C4-2B (cell line): ENCODE data around the gene RNF11.

Experiments used
- H3K27ac ChIP-seq: fragments of 450-650 bp; 2 replicates; pipeline ENCODE4 v1.5.1; 2017
- CTCF ChIP-seq: fragments of 450-650 bp; conservative IDR thresholded peaks from 2 replicates; pipeline ENCODE4 v1.5.1; 2017; ENCODE audit warnings: mild to moderate bottlenecking
- ZFX ChIP-seq: fragments of 450-650 bp; IDR thresholded peaks from 2 replicates; pipeline ENCODE4 v1.6.1; 2017

RNF11 gene, protein sequence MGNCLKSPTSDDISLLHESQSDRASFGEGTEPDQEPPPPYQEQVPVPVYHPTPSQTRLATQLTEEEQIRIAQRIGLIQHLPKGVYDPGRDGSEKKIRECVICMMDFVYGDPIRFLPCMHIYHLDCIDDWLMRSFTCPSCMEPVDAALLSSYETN

DNA sequence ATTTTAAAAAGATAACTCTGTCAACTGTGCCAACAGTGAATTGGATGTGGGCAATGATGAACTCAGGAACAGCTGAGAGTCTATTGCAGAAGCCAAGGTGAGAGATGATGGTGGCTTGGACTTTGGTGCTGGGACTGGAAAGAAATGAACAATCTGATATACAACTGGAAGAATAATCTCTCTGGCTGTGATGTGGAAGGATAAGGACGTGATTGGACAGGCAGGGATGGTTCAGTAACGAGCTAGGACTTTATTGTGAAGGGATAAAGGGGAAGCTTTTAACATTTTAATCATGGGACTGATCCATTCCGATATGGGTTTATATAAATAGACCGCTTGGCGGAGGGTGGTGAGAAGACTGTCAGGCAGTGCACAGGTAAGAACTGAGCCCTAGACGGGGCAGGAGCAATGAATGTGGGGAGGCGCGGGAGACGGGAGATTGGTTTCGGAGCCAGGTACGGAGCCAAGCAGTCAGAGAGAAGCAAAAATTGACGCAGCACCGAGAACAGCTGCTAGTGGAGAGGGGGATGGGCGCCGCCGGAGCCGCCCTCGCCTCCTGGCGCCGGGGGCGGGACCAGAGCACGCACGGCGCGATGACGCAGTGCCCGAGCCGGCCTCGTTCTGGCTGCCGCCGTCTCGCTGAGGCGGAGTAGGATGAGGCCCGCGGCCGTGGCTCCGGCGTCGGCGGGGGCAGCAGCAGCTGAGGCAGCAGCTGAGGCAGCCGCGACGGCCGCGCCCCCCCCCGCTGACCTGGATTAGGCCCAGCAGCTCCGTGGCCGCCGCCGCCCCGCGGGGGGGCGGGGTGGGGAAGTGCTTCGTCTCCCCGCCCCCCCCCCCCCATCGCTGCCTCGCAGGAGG lies at the start of gene RNF11:
Gene RNF11 (plus strand): TSS at position 601 of the 858 bp plus-strand sequence. CDS start 484 bp downstream, outside the sequence.
- H3K27ac ChIP-seq = peak within 1 kb of the TSS; percentile 98
- peak; percentile 61; the same call in 1 of the 2 replicates for TF ChIP-seq ZFX
- TF ChIP-seq CTCF = no peak

GRCh38 chr1:51188230-51188629 lies 47.8 kb upstream of the RNF11 start:
- H3K27ac ChIP-seq = no peak overlapping the region
- TF ChIP-seq ZFX (no peak), CTCF (no peak)

DNA sequence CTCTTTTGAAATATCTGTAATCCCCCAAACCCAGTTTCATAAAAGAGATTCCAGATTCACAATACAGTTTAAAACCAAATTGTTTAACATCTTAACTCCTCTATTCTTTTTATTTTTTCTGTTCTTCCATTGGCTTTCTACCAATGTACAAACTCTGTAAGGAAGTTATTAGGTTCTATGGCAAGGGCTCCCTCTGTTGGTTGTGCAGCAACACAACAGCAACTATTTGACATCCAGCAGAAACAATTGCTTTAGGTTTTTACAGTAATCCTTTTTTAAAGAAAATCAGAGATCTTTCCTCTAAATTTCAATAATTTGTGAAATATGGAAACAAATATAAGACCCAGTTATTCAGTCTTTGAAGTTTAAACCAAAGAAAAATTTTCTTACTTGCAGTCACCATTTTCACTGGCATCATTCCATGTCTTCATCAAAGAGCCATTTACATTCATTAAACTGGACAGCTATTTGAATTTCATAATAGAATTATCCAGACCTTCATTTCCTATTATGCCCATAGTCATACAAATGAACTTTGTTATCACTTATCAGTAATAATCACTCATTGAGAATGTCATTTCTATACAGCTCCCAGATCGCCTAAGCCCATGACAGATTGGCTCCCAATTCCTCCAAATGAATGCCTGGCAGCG lies 46.5 kb upstream of the RNF11 start:
- TF ChIP-seq ZFX (no peak), CTCF (peak; percentile 98)
- H3K27ac ChIP-seq = no peak overlapping the region

DNA sequence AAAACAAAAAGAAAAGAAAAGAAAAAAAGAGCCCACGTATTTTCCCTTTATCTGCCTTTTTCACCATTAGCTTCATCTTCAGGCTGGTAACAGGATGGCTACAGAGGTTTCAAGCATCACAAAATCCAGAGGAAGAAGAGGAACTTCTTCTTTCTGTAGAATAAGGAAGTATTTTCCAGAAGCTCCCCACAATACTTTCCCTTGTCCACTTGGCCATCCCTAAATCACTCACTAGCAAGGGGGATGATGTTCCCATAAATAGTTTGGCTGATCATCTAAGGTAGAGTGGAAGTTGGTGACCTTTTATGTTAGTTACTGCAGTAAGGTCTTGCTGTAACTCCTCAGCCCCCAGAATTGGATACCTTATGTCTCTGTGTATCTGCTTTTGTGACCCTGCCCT lies 45.1 kb upstream of the RNF11 start:
- no peak for TF ChIP-seq CTCF
- no peak for TF ChIP-seq ZFX
- no peak overlapping the region for H3K27ac ChIP-seq

GRCh38 chr1:51192213-51192843 lies 43.7 kb upstream of the RNF11 start:
- H3K27ac ChIP-seq = no peak overlapping the region
- TF ChIP-seq ZFX (no peak), CTCF (peak; percentile 93)

DNA sequence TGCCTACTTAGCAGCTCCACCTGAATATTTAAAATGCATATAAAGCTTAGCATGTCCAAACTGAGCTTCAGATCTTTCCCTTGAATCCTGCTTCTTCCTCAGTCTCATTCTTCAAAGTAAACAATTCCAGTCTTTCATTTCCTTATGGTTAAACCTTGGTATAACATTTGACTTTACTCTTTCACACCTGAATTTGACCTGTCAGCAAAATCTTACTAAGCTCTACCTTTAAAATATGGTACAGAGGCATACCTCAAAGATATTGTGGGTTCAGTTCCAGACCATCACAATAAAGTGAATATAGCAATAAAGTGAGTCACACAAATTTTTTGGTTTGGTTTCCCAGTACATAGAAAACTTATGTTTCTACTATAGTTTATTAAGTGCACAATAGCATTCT lies 42.5 kb upstream of the RNF11 start:
- no peak overlapping the region for H3K27ac ChIP-seq
- TF ChIP-seq ZFX = no peak
- TF ChIP-seq CTCF = no peak
